Dermis blood vessel endothelial cell (primary cell): ENCODE data around the gene MAML2. TPM values are rescaled to one million over a fixed set of nuclear protein-coding genes. Genes with fewer than 3 reads are reported as not detected.

Experiments used
- DNase-seq: peaks from one replicate; pipeline ENCODE4 v3.0.0; 2010
- total RNA-seq: library from RNA; depleted of rRNA; stranded (reverse); fragments of >200 nt; gene quantifications from 2 replicates; pipeline ENCODE4 v1.2.3, GENCODE V29; 2014

Gene MAML2
- total RNA-seq, 1 donor from 2014 or later: 6.3 TPM

DNA sequence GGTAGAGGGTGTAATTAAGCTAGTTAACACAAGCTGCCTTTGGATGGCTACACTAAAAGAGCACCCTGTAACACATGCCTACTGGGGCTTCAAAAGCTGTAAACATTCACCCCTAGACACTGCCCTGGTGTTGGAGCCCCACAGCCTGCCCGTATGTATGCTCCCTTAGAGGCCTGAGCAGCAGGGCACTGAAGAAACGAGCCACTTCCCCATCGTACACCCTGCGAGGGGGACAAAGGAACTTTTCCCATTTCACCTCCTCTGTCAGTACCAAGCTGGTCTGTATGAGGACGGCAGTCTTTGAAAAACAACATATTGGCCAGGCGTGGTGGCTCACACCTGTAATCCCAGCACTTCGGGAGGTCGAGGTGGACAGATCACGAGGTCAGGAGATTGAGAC lies 77.0 kb downstream of the MAML2 start:
- no peak for DNase-seq

GRCh38 chr11:96265220-96265737 lies 77.7 kb downstream of the MAML2 start:
- DNase-seq: no peak

GRCh38 chr11:96264364-96264763 lies 78.6 kb downstream of the MAML2 start:
- peak; percentile 51 for DNase-seq

DNA sequence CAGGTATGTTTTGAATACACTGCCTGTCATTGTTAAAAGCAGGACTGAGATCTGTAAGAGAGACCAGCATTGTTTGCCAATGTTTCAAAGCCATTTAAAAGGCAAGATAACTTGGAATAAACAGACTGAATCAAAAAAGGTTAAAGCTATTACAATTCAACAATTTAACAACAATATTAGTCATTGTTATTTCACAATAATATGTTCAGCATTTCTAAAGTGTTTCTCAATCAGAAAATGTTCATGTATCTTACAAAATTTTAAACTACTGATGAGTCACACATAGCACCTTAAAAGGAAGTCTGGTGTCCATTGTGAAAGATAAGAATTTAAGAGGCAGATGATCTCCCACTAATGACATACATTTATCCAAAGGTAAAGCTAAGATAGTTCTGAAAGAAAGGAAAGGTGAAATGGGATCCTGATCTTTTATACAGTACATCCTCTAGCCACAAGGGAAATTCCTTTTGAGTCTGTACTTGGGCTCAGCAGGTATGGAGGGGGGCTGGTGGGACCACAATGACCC lies 79.7 kb downstream of the MAML2 start:
- DNase-seq: peak; percentile 37

GRCh38 chr11:96260532-96260931 lies 82.5 kb downstream of the MAML2 start:
- DNase-seq: no peak

GRCh38 chr11:96260067-96260511 lies 82.9 kb downstream of the MAML2 start:
- no peak for DNase-seq

- peak; percentile 75 for DNase-seq
Measured at GRCh38 chr11:96259134-96259830, 83.7 kb downstream of the MAML2 start.

DNA sequence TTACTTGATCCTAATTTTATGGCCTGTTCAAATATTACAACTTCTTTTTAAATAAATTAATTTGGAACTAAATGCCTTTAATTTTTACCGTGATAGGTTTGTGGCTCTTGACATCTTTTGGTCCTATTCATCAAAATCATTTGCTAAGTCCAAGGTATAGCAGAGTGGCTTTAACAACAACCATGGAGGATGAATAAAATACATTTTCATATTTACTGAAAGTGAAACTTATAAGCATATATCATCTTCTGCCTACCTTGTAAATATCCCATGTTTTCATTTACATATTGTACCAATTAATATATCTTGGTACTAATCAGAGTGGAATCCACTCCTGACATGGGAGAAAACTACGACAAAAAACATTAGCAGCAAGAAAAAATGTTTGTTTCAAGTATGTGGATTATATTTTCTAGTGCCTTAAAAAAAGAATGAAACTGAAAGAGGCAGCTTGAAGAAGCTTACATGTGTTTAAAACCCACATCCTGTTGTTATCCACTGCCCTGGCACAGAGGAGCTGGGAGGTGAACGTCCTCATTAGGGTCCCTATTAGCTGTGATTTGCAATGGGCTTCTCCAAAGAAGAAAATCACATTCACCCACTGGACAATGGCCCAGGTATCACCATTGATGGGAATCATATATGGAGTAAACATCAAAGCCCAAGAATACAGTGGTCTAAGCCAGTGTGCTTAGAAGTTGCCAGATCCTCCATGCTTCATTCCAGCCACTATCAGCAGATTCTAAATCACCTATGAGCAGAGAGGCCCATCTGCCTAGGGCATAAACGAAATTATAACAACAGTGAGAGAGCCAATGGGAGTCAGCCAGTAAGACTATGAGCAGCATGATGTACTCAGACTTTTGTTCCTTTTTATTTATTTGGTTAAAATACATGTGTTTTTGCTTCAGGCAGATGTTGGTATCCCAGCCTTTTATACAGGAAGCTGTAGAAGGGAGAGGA lies 84.7 kb downstream of the MAML2 start:
- DNase-seq: peak; percentile 31

DNA sequence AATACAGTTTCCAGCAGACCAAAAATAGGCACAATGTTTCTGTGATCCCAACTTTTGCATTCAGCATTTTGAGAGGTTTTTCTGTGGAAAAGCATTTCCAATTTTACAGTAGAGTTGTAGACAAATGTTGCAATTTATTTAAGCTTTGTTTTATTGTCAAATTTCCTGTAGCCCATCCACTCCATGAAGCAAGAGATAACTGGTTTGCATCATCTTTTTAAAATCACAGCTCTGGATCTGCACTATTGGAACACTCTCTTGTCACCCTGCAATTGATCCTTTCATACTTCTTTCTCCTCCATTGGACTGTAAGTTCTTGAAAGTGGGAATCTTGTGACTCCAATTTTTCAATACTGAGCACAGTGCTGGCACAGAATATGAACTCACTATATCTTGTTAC lies 86.0 kb downstream of the MAML2 start:
- no peak for DNase-seq

DNA sequence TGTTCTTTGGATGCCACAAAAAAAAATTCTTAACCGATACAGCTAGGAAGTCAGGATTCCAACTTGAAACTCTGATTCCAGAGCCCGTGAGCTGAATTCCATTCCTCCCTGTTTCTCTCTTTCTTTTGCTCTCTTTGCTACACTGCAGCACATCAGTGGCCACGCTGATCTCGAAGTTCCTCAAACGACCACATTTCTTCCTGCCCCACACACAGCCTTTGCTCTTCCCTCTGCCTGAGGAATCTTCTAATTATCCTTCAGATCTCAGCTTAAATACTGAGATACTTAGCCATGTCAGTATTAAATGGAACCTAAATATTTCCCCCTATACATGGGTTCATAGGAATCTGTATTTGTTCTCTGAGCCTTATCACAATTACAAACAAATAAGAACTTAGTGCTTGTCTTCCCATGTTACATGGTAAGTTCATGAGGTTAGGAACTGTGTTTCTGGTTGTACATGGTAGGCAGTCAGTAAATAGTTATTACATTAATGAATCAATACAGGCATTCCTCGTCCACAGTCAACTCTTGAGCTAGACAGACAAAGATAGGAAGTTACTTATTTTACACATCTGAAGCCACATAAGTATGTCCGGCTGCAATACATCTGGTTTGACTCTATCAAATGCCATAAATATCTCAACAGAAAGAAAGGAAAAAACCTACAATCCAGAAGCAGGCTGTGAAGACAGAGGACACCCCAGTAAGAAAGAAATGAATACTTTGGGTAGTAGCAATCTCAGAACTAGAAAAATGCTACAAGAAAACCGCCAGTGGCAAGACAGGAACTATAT lies 86.6 kb downstream of the MAML2 start:
- no peak for DNase-seq

DNA sequence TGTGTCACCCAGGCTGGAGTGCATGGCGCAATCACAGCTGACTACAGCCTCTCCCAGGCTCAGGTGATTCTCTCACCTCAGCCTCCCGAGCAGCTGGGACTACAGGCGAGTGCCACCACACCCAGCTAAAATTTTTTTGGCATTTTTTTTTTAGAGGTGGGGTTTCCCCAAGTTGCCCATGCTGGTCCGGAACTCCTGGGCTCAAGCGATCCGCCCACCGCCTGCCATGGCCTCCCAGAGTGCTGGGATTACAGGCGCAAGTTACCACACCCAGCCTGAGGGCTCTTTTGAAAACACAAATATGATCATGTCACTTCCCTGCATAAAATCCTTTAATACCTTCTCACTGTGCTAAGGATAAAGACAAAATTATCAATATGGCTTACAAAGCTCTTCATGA lies 88.1 kb downstream of the MAML2 start:
- DNase-seq: no peak

GRCh38 chr11:96254087-96254486 lies 88.9 kb downstream of the MAML2 start:
- DNase-seq: peak; percentile 94

GRCh38 chr11:96246718-96247552 lies 96.1 kb downstream of the MAML2 start:
- peak; percentile 51 for DNase-seq

DNA sequence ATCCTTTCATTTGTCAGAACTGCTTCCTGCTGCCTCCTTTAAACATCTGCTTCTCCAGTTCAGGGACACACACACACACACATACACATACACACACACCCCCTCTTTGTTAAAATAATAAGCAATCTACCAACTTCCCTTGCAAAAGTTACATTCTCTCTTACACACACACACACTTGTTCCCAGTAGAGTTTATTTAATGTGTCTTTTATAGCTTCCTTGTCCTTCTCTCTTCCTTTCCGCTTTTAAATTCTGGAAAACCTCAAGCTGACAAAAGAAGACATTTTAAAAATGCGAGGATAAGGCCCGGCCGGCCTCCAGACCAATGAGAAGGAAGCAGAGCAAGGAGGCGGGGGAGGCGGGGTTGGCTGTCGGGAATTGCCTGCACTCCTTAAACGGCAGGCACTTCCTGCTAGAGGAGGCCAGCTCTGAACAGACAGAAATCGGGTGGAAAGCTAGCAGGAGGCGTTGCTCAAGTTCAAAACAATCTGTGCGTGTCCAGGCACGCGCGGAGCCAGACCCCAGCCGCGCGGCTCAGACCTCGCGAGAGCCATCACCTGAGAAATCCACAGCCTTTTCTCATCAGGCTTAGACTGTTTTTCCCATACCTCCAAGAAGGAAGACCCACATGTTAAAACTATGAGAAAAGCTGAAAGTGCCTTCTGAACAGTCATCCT lies 99.9 kb downstream of the MAML2 start:
- DNase-seq: peak; percentile 98

- DNase-seq: no peak
Measured at GRCh38 chr11:96242191-96242847, 100.7 kb downstream of the MAML2 start.

GRCh38 chr11:96241331-96241841 lies 101.6 kb downstream of the MAML2 start:
- DNase-seq: no peak

- no peak for DNase-seq
Measured at GRCh38 chr11:96238563-96239135, 104.3 kb downstream of the MAML2 start.

DNA sequence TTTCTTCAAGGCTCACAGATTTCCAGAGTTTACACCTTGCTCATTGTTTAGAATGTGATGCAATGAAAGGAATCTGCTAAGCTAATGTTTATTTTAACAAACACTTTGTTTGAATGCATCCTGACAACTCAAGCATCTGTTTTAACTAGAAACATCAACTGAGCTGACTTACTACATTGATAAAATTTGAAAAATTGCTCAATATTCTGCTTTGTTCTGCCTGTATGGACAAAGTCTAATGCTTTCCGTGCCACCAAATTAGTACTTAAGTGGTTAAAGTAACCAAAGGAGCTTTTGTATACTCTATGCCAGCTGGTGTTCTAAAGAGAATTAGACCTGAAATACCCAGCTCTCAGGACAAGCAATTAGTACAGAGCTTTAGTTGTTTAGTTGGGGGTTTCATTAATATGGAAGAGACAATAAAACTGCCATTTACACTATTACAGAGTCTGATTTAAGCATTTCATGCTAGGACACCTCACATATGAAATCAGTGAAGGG lies 105.2 kb downstream of the MAML2 start:
- DNase-seq: no peak

DNA sequence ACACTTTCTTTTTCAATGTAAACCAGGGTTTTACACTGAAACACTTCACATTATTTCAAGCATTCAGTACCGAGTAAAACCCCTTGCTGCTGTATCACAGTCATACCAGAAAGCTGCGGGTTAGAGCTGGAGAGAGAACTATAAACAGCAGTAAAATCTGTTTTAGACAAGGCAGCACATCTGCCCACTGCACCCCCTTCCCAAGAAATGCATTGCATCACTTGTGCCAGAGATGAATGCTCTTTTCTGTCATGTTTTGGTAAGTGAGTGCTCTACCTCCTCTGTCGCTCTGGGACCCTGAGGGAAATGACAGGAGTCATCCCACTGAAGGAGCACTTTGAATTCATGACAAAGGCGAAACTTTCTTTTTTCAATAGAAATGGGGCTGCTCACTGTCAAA lies 107.2 kb downstream of the MAML2 start:
- DNase-seq: no peak
